Stimulated activated CD4-positive, alpha-beta T cell treated with anti-CD3 and anti-CD28 coated beads, Interleukin-12 subunit alpha, Interleukin-12 subunit beta, amount 100 ng/mL, for 24 hours (primary cell): ENCODE measurements around the gene LDLRAP1.

Source experiments
- DNase-seq, 2 experiments: peaks; one replicate each; pipeline ENCODE4 v3.0.0-alpha.2; 2020; ENCODE audit warnings: low read depth in 2 of 2

The LDLRAP1 gene

GRCh38 chr1:25523542-25523941 lies 19.9 kb upstream of the LDLRAP1 start:
- no peak for DNase-seq

GRCh38 chr1:25524568-25525360 lies 18.6 kb upstream of the LDLRAP1 start:
- no peak for DNase-seq

GRCh38 chr1:25525361-25525688 lies 18.1 kb upstream of the LDLRAP1 start:
- DNase-seq = no peak

- no peak for DNase-seq
These were observed 16.7 kb upstream of the LDLRAP1 start for GRCh38 chr1:25526753-25527152.

GRCh38 chr1:25527226-25527846 lies 16.1 kb upstream of the LDLRAP1 start:
- DNase-seq = no peak

- no peak for DNase-seq
These were observed 15.3 kb upstream of the LDLRAP1 start for GRCh38 chr1:25527946-25528595.

GRCh38 chr1:25528881-25529517 lies 14.4 kb upstream of the LDLRAP1 start:
- no peak for DNase-seq

- no peak for DNase-seq
These were observed 13.8 kb upstream of the LDLRAP1 start for GRCh38 chr1:25529518-25530185.

- no peak for DNase-seq
These were observed 13.0 kb upstream of the LDLRAP1 start for GRCh38 chr1:25530186-25531081.

GRCh38 chr1:25531082-25531461 lies 12.3 kb upstream of the LDLRAP1 start:
- DNase-seq = no peak

GRCh38 chr1:25532970-25533369 lies 10.4 kb upstream of the LDLRAP1 start:
- no peak for DNase-seq

- no peak for DNase-seq
These were observed 9.5 kb upstream of the LDLRAP1 start for GRCh38 chr1:25533775-25534409.

GRCh38 chr1:25534410-25534788 lies 9.0 kb upstream of the LDLRAP1 start:
- no peak for DNase-seq

GRCh38 chr1:25536124-25536523 lies 7.3 kb upstream of the LDLRAP1 start:
- DNase-seq = no peak

- DNase-seq = no peak
These were observed 6.1 kb upstream of the LDLRAP1 start for GRCh38 chr1:25537153-25537831.

- no peak for DNase-seq
These were observed 5.1 kb upstream of the LDLRAP1 start for GRCh38 chr1:25538191-25538767.

- no peak for DNase-seq
These were observed 2.6 kb upstream of the LDLRAP1 start for GRCh38 chr1:25540750-25541342.

- no peak for DNase-seq
These were observed 2.0 kb upstream of the LDLRAP1 start for GRCh38 chr1:25541425-25541824.
